Tibial nerve (tissue), 3 donors: Measurements from ENCODE around the gene AK6.

Experiments used
- CTCF ChIP-seq, 5 experiments: fragments of 200-600 bp in 3 of 5; fragments of 450-650 bp in 2 of 5; sonication (generic) in 3 of 5; IDR thresholded peaks; one replicate each; pipeline ENCODE4 v1.5.1; 2016 to 2019; ENCODE audit warnings: antibody characterized with exemption in 5 of 5, mild to moderate bottlenecking in 3 of 5, moderate library complexity in 2 of 5
- POLR2A ChIP-seq, 2 donors: fragments of 450-650 bp; IDR thresholded peaks; one replicate each; pipeline ENCODE4 v1.6.1; 2017; ENCODE audit warnings: antibody characterized with exemption in 2 of 2, mild to moderate bottlenecking in 2 of 2, moderate library complexity in 2 of 2

DNA sequence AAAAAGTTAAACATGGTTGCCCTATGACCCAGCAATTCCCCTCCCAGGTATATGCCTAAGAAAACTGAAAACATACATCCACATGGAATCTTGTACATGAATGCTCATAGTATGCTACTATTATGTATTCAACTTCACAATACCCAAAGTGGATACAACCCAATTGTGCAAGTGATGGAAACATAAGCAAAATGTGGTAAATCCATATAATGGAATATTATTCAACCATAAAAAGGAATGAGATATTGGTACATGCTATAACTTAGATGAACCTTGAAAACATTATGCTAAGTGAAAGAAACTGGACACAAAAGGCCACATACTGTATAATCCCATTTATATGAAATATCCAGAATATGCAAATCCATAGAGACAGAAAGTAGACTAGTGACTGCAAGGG lies 18.7 kb downstream of the AK6 start:
- TF ChIP-seq POLR2A (IDR thresholded peaks at IDR 0.05) (no peak), CTCF (IDR thresholded peaks at IDR 0.05) (no peak)
